Pancreas (tissue), 10 donors: Measurements from ENCODE around the gene LPAR5. TPM values are rescaled to one million over a fixed set of nuclear protein-coding genes. Genes with fewer than 3 reads are reported as not detected.

Experiments used
- ATAC-seq, 4 donors: fragments of 200-7000 bp; cut with Tn5 transposase; one replicate each; pipeline versions ENCODE4 v1.8.0 to v1.9.1; 2020; ENCODE audit warnings: mild to moderate bottlenecking in 4 of 4, moderate library complexity in 4 of 4
- DNase-seq, 6 donors: peaks; one replicate each; pipeline ENCODE4 v3.0.0-alpha.2; 2020
- FAIRE-seq: peaks from 2 replicates; lab custom pipeline; 2012; peaks lifted over from hg19 to GRCh38; lab: Jason Lieb, UNC
- H3K27ac ChIP-seq, 4 donors: fragments of 200-600 bp; sonication (generic); 1 replicate in 3 of 4; 2 replicates in 1 of 4; pipeline versions ENCODE4 v1.5.0 to v1.8.0; 2020
- H3K27me3 ChIP-seq, 4 donors: fragments of 200-600 bp; one replicate each; pipeline ENCODE4 v1.8.0; 2021
- H3K36me3 ChIP-seq, 3 donors: fragments of 200-600 bp; sonication (generic) in 1 of 3; one replicate each; pipeline versions ENCODE4 v1.5.0 to v1.8.0; 2020 to 2021
- H3K4me1 ChIP-seq, 3 donors: fragments of 200-600 bp; one replicate each; pipeline ENCODE4 v1.8.0; 2021
- H3K4me3 ChIP-seq, 4 donors: fragments of 200-600 bp; sonication (generic) in 2 of 4; one replicate each; pipeline versions ENCODE4 v1.5.0 to v1.8.0; 2020 to 2021
- H3K9me3 ChIP-seq, 4 donors: fragments of 200-600 bp; one replicate each; pipeline ENCODE4 v1.8.0; 2021
- whole genome bisulfite sequencing, 2 donors: extraction: QIAGEN DNeasy Blood & Tissue Kit; methylation state at CpG; one replicate each; pipeline ENCODE4 v1.1.7; 2013; 5-methylcytosine and 5-hydroxymethylcytosine counted together
- intact Hi-C, 3 donors: fragments of 100-400 bp; cut with DNase I; formaldehyde crosslinking; loops; one replicate each; pipeline versions ENCODE4 v1.11.1 to v1.14.2; 2022
- polyA plus RNA-seq, 2 donors: library from polyadenylated mRNA; stranded (reverse); fragments of 200-250 nt; gene quantifications; one replicate each; pipeline ENCODE4 v1.2.3, GENCODE V29; 2013
- total RNA-seq, 6 donors: library from RNA; stranded (reverse); fragmentation: NEBNext Ultra II Directional in 4 of 6; extraction: Animal tissue kit (Norgen Biotek cat#: 25700) in 4 of 6; gene quantifications; one replicate each; pipeline versions ENCODE4 v1.2.1 to v1.2.4, GENCODE V29; 2021 to 2023
- TF ChIP-seq, protein P1 (sequence below), 4 donors: fragments of 200-600 bp; sonication (generic) in 3 of 4; IDR thresholded peaks; one replicate each; pipeline versions ENCODE4 v1.5.0 to v1.8.0; 2021; ENCODE audit warnings: antibody characterized with exemption in 4 of 4
- donor health status: healthy with polysubstance abuse.
- donor health status: DM: no; HTN: no; CAD: no; lungs with moderate emphysema.
- donor health status: DM: no; HTN: no; CAD: no.
- donor health status: control.
- donor health status: control.
- donor health status: Bipolar disorder and iron deficiency.
- donor health status: DM: yes; HTN: yes; CAD: no.
- donor health status: DM: no; HTN: no; CAD: no.
- donor health status: DM: no; HTN: no; CAD: no.
- donor health status: DM: yes; HTN: yes; CAD: no.

LPAR5 gene
- total and polyA plus RNA-seq, 8 donors = 0.09 to 2.4 (median 0.45) TPM

- TF ChIP-seq, protein P1, sequence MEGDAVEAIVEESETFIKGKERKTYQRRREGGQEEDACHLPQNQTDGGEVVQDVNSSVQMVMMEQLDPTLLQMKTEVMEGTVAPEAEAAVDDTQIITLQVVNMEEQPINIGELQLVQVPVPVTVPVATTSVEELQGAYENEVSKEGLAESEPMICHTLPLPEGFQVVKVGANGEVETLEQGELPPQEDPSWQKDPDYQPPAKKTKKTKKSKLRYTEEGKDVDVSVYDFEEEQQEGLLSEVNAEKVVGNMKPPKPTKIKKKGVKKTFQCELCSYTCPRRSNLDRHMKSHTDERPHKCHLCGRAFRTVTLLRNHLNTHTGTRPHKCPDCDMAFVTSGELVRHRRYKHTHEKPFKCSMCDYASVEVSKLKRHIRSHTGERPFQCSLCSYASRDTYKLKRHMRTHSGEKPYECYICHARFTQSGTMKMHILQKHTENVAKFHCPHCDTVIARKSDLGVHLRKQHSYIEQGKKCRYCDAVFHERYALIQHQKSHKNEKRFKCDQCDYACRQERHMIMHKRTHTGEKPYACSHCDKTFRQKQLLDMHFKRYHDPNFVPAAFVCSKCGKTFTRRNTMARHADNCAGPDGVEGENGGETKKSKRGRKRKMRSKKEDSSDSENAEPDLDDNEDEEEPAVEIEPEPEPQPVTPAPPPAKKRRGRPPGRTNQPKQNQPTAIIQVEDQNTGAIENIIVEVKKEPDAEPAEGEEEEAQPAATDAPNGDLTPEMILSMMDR (IDR thresholded peaks at IDR 0.05) = no peak
- FAIRE-seq (no peak), DNase-seq (peak in 4 of 6 donors; percentile 38 to 71 (median 58)), ATAC-seq (peak in 2 of 4 donors; percentile 28 to 39)
- WGBS, 2 donors = 66 to 74% methylated on average over 7 of the region's 7 CpGs
- H3K27ac ChIP-seq = no peak overlapping the region
- H3K4me1 ChIP-seq = peaks cover 0 to 14% (median 5%) of the 10 kb centered on the region in 3 donors
- intact Hi-C loops = no loop called here
- H3K27me3 ChIP-seq = no peaks in the 10 kb centered on the region
- no peaks in the 10 kb centered on the region for H3K9me3 ChIP-seq
- no peak overlapping the region for H3K4me3 ChIP-seq
- H3K36me3 ChIP-seq = peaks cover 6 to 55% (median 34%) of the 10 kb centered on the region in 3 donors
Observed at GRCh38 chr12:6570264-6570887, 65.4 kb downstream of the LPAR5 start.

- DNase-seq = no peak
- H3K27me3 ChIP-seq = no peaks in the 10 kb centered on the region
- H3K4me3 ChIP-seq = no peak overlapping the region
- intact Hi-C loops = no loop called here
- FAIRE-seq = no peak
- peaks cover 0 to 14% (median 5%) of the 10 kb centered on the region in 3 donors for H3K4me1 ChIP-seq
- H3K9me3 ChIP-seq = no peaks in the 10 kb centered on the region
- no peak for ATAC-seq
- peaks cover 6 to 49% (median 30%) of the 10 kb centered on the region in 3 donors for H3K36me3 ChIP-seq
- WGBS, 2 donors = 28 to 33% methylated on average over 7 of the region's 7 CpGs
- no peak overlapping the region for H3K27ac ChIP-seq
- TF ChIP-seq, protein P1 (IDR thresholded peaks at IDR 0.05) = no peak
Observed at GRCh38 chr12:6569786-6570185, 66.0 kb downstream of the LPAR5 start.

DNA sequence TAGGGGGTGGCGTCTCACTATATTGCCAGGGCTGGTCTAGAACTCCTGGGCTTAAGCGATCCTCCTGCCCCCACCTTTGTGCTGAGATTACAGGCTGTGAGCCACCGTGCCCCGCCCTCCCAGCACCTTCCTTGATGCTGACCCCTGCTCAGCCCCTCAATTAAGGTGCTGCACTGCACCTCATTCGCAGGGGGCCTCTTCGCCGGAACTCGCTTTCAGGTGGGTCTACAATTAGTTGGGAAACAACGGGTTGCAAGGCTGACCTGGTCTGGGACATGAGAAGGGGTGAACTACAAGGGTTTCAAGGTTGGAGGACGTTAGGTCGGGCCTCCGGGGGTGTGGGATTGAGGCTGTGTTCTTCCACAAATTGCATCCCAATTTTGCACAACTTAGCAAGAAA lies 66.4 kb downstream of the LPAR5 start:
- ATAC-seq (no peak), DNase-seq (no peak), FAIRE-seq (no peak)
- Histone ChIP-seq H3K27me3 (no peaks in the 10 kb centered on the region), H3K4me1 (peaks cover 0 to 14% (median 5%) of the 10 kb centered on the region in 3 donors), H3K9me3 (no peaks in the 10 kb centered on the region), H3K36me3 (peaks cover 6 to 45% (median 27%) of the 10 kb centered on the region in 3 donors), H3K4me3 (no peak overlapping the region), H3K27ac (peak overlapping the region in 1 of 4 donors; percentile 22)
- TF ChIP-seq, protein P1 (IDR thresholded peaks at IDR 0.05) = no peak
- WGBS, 2 donors = 70 to 80% methylated on average over 12 of the region's 12 CpGs
- intact Hi-C loops = no loop called here

Other genes starting within 250 kb of the LPAR5 start
- gene CD27, start 191.0 kb downstream of the LPAR5 start, total RNA-seq = under 1 TPM in 4 of 6 donors, not detected in 2; 0.21 to 0.81 (median 0.30) TPM
- under 1 TPM; 0.14 to 0.30 TPM for gene CD27, start 191.0 kb downstream of the LPAR5 start, polyA plus RNA-seq
- 10 to 100 TPM in 3 of 6 donors, 1 to 10 TPM in 3; 7.8 to 25.5 (median 12.6) TPM for gene TAPBPL, start 183.9 kb downstream of the LPAR5 start, total RNA-seq
- 10 to 100 TPM; 15.9 to 17.7 TPM for gene TAPBPL, start 183.9 kb downstream of the LPAR5 start, polyA plus RNA-seq
- 1 to 10 TPM; 1.7 to 4.1 (median 2.3) TPM for gene VAMP1, start 165.3 kb downstream of the LPAR5 start, total RNA-seq
- 1 to 10 TPM; 3.2 to 7.5 TPM for gene VAMP1, start 165.3 kb downstream of the LPAR5 start, polyA plus RNA-seq
- 10 to 100 TPM; 66.3 to 79.7 (median 69.9) TPM for gene MRPL51, start 142.7 kb downstream of the LPAR5 start, total RNA-seq
- gene MRPL51, start 142.7 kb downstream of the LPAR5 start, polyA plus RNA-seq = 10 to 100 TPM; 30.6 to 64.7 TPM
- gene NCAPD2, start 141.9 kb downstream of the LPAR5 start, total RNA-seq = 10 to 100 TPM in 3 of 6 donors, 1 to 10 TPM in 3; 7.6 to 16.2 (median 10.0) TPM
- 1 to 10 TPM; 5.6 to 6.5 TPM for gene NCAPD2, start 141.9 kb downstream of the LPAR5 start, polyA plus RNA-seq
- gene GAPDH, start 101.4 kb downstream of the LPAR5 start, total RNA-seq = 100 to 1,000 TPM; 149 to 657 (median 339) TPM
- 100 to 1,000 TPM; 425 to 627 TPM for gene GAPDH, start 101.4 kb downstream of the LPAR5 start, polyA plus RNA-seq
- gene IFFO1, start 79.9 kb downstream of the LPAR5 start, total RNA-seq = 10 to 100 TPM in 1 of 6 donors, 1 to 10 TPM in 5; 4.0 to 10.2 (median 4.9) TPM
- gene IFFO1, start 79.9 kb downstream of the LPAR5 start, polyA plus RNA-seq = 10 to 100 TPM; 22.1 to 36.5 TPM
- gene NOP2, start 67.7 kb downstream of the LPAR5 start, total RNA-seq = 10 to 100 TPM in 4 of 6 donors, 1 to 10 TPM in 2; 9.1 to 17.7 (median 15.1) TPM
- gene NOP2, start 67.7 kb downstream of the LPAR5 start, polyA plus RNA-seq = 10 to 100 TPM; 32.2 to 41.3 TPM
- 100 to 1,000 TPM in 3 of 6 donors, 10 to 100 TPM in 3; 96.5 to 123 (median 105) TPM for gene CHD4, start 28.6 kb downstream of the LPAR5 start, total RNA-seq
- gene CHD4, start 28.6 kb downstream of the LPAR5 start, polyA plus RNA-seq = 100 to 1,000 TPM; 125 to 134 TPM
- gene ACRBP, start 11.5 kb upstream of the LPAR5 start, total RNA-seq = 1 to 10 TPM; 1.3 to 4.1 (median 1.8) TPM
- 1 to 10 TPM; 1.2 to 2.2 TPM for gene ACRBP, start 11.5 kb upstream of the LPAR5 start, polyA plus RNA-seq
- 10 to 100 TPM in 5 of 6 donors, 1 to 10 TPM in 1; 9.0 to 24.9 (median 12.1) TPM for gene ING4, start 27.2 kb upstream of the LPAR5 start, total RNA-seq
- 10 to 100 TPM; 15.7 to 29.6 TPM for gene ING4, start 27.2 kb upstream of the LPAR5 start, polyA plus RNA-seq
- gene ZNF384, start 53.4 kb upstream of the LPAR5 start, total RNA-seq = 10 to 100 TPM; 20.4 to 29.8 (median 23.9) TPM
- gene ZNF384, start 53.4 kb upstream of the LPAR5 start, polyA plus RNA-seq = 10 to 100 TPM; 36.6 to 36.7 TPM
- under 1 TPM in 5 of 6 donors, not detected in 1; 0.12 to 0.34 (median 0.20) TPM for gene PIANP, start 64.9 kb upstream of the LPAR5 start, total RNA-seq
- 1 to 10 TPM; 1.4 to 2.7 TPM for gene PIANP, start 64.9 kb upstream of the LPAR5 start, polyA plus RNA-seq
- 10 to 100 TPM; 14.2 to 31.0 (median 23.8) TPM for gene COPS7A, start 88.1 kb upstream of the LPAR5 start, total RNA-seq
- gene COPS7A, start 88.1 kb upstream of the LPAR5 start, polyA plus RNA-seq = 10 to 100 TPM; 29.5 to 39.6 TPM
- gene MLF2, start 117.2 kb upstream of the LPAR5 start, total RNA-seq = 10 to 100 TPM; 38.5 to 63.0 (median 54.0) TPM
- 100 to 1,000 TPM in 1 of 2 donors, 10 to 100 TPM in 1; 74.7 to 111 TPM for gene MLF2, start 117.2 kb upstream of the LPAR5 start, polyA plus RNA-seq
- gene PTMS, start 130.4 kb upstream of the LPAR5 start, total RNA-seq = 100 to 1,000 TPM in 1 of 6 donors, 10 to 100 TPM in 5; 41.0 to 117 (median 58.3) TPM
- gene PTMS, start 130.4 kb upstream of the LPAR5 start, polyA plus RNA-seq = 100 to 1,000 TPM; 128 to 276 TPM
- gene LAG3, start 136.6 kb upstream of the LPAR5 start, total RNA-seq = under 1 TPM in 5 of 6 donors, not detected in 1; 0.15 to 0.32 (median 0.19) TPM
- under 1 TPM; 0.70 to 0.91 TPM for gene LAG3, start 136.6 kb upstream of the LPAR5 start, polyA plus RNA-seq
- 10 to 100 TPM in 1 of 6 donors, 1 to 10 TPM in 5; 1.2 to 19.9 (median 4.0) TPM for gene CD4, start 153.6 kb upstream of the LPAR5 start, total RNA-seq
- gene CD4, start 153.6 kb upstream of the LPAR5 start, polyA plus RNA-seq = 1 to 10 TPM; 1.2 to 2.0 TPM
- gene GPR162, start 185.9 kb upstream of the LPAR5 start, total RNA-seq = 1 to 10 TPM in 2 of 6 donors, under 1 TPM in 4; 0.41 to 4.9 (median 0.85) TPM
- 1 to 10 TPM; 5.2 to 8.8 TPM for gene GPR162, start 185.9 kb upstream of the LPAR5 start, polyA plus RNA-seq
- gene P3H3, start 192.4 kb upstream of the LPAR5 start, total RNA-seq = 10 to 100 TPM in 2 of 6 donors, 1 to 10 TPM in 4; 5.6 to 17.3 (median 9.2) TPM
- 10 to 100 TPM; 21.6 to 32.8 TPM for gene P3H3, start 192.4 kb upstream of the LPAR5 start, polyA plus RNA-seq
- 1 to 10 TPM in 5 of 6 donors, under 1 TPM in 1; 0.89 to 2.7 (median 1.5) TPM for gene GNB3, start 205.0 kb upstream of the LPAR5 start, total RNA-seq
- gene GNB3, start 205.0 kb upstream of the LPAR5 start, polyA plus RNA-seq = 10 to 100 TPM in 1 of 2 donors, 1 to 10 TPM in 1; 6.2 to 12.6 TPM
- gene CDCA3, start 215.3 kb upstream of the LPAR5 start, total RNA-seq = 1 to 10 TPM in 1 of 6 donors, under 1 TPM in 5; 0.08 to 1.1 (median 0.56) TPM
- gene CDCA3, start 215.3 kb upstream of the LPAR5 start, polyA plus RNA-seq = 1 to 10 TPM in 1 of 2 donors, under 1 TPM in 1; 0.80 to 1.2 TPM
- 10 to 100 TPM; 17.8 to 38.4 (median 29.2) TPM for gene USP5, start 216.2 kb upstream of the LPAR5 start, total RNA-seq
- gene USP5, start 216.2 kb upstream of the LPAR5 start, polyA plus RNA-seq = 10 to 100 TPM; 18.3 to 25.2 TPM
- gene TPI1, start 231.6 kb upstream of the LPAR5 start, total RNA-seq = 100 to 1,000 TPM in 4 of 6 donors, 10 to 100 TPM in 2; 88.5 to 211 (median 128) TPM
- 100 to 1,000 TPM in 1 of 2 donors, 10 to 100 TPM in 1; 93.1 to 247 TPM for gene TPI1, start 231.6 kb upstream of the LPAR5 start, polyA plus RNA-seq
- 1 to 10 TPM; 3.1 to 5.2 (median 4.4) TPM for gene SPSB2, start 237.3 kb upstream of the LPAR5 start, total RNA-seq
- gene SPSB2, start 237.3 kb upstream of the LPAR5 start, polyA plus RNA-seq = 10 to 100 TPM; 10.6 to 12.5 TPM